AG20443 (cell line): ENCODE results near the gene PRDM11.

ENCODE experiments used
- DNase-seq: peaks from one replicate; pipeline ENCODE4 v3.0.0; 2012; ENCODE audit warnings: low spot score, mixed read lengths

Gene PRDM11

DNA sequence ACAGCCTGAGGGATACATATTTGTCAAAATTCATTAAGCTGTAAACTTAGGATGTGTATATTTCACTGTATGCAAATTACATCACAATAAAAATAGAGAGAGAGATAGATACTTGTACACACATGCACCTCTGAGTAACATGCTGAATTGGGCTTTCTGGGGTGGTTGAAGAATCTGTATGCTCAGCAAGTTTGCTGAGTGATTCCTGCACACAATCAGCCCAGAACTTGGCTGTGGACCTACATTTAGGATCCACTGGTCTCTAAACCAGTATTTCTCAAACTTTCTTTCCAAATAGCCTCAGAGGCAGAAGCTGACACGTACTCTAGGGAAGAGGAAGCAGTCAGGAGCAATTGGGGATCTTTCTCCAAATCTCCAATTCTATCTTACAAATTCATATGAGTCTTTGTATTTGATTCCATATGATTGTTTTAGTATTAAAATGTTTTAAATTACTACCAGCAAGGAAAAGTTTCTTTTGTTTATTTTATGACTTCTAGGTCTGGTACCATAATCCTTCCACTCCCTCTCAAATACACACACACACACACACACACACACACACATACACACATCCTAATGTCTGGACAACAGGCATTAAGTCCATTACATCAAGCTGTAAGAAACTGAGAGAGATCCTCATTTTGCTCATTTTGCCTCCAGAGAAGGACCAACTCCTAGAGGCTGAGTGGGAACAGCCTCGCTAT is 119.7 kb downstream of the PRDM11 start:
- no peak for DNase-seq

DNA sequence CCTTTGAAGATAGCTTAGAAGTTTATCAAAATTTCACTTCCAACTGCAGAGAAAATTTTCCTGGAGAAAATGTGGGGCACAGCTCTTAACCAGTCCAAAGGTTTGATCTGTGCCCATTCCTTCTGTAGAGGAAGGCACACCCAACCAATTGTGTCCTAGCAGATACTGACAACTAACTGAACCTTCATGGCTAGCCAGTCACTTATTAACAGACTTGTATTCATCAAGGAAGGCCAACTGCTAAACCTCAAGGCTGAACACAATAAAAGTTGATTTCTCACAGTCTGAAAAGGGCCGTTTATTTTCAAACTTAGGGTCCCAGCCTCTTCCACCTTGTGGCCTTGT is 120.2 kb downstream of the PRDM11 start:
- no peak for DNase-seq

DNA sequence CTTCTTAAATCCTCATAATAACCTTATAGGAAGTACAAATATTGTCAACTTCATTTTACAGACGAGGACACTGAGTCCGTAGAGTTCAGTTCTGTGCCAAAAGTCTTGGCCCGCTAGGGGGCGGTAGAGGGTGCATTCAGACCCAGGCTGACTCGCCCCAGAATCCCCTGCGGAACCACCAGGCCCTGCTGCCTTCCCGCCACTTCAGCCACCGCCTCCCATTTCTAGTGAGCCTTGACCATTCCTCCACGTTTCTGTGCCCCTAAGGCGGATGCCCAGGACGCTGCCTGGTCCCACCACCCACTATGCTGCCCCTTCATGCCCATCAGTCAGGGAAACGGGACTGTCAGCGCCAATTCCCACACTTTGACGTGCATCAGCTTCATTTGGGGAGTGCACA is 120.6 kb downstream of the PRDM11 start:
- no peak for DNase-seq

DNA sequence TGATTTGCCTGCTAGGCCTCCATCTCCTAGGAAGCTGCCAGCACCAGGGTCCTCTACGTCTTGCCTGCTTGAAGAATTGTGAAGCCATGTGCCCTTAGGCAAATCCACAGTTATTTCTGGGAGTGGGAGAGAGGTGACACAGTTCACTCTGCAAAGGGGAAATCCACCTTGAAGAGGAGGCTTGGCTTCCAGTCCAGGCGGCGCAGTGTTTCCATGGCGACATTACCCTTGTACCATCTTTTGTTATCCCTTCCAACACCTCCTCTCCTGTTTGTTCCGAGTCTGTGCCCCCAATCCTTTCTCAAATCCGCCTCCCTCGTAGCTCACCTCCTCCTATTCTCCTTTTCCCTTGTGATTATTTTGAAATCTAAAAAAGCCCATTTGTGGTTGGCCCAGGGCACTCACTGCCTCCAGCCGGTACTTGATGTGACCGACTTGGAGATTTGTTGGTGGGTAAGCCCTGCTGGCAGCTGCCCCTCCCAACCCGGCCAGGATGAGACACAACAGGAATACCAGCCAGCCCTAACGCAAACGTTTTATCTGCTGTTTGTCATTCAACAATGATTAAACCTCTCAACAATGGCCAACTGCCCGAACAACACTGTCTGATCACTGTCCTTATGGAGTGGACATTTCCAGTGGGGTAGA is 121.3 kb downstream of the PRDM11 start:
- DNase-seq, result no peak

DNA sequence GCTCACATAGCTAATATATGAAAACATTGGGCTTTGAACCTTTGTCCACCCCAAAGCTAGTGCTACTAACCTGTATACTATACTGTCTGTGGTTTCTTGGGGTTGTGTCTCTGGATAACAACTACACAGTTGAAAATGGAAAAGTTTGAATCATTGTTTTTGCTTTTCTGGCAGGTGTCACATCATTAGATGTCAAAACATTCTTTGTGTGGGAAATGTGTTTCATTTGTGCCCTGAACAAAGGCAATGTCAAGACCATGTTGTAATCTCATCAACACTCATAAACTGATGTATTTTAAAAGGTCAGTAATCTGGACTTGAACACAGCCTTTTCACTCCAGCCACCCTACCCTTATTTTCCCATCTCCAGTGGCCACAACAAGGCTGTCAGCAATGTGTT is 123.2 kb downstream of the PRDM11 start:
- DNase-seq, result no peak

DNA sequence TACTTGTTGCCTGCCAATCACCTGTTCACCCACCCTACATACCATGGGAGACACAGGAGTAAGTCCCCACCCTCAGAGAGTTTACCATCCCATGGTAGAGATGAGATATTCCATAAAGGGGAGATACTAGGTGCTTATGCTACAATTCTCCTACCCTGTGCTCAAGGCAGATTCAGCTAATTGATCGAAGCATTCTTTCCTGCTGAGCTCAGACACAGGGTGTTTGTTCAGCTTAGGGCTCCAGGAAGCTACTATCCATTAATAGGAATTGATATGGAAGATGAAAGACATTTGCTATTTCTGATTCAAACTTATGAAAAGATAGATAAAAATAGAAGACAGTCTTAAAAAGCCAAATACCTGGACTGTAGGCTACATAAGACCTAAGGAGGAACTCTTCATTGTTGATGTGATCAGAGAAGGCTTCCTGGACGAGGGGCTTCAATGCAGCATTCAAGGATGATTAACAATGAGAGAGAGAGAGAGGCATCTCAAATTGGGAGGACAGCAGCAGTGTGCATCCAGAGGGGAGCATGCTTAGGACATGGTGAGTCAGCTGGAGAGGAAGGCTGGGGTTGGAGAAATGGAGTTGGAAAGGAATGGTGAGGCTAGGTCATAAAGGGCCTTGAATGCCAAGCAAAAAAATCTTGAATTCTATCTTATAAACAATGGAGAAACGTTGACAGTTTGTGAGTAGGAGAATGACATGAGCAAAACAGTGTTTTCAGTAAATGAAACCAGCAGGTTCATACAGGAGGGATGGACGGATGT is 124.7 kb downstream of the PRDM11 start:
- no peak for DNase-seq

DNA sequence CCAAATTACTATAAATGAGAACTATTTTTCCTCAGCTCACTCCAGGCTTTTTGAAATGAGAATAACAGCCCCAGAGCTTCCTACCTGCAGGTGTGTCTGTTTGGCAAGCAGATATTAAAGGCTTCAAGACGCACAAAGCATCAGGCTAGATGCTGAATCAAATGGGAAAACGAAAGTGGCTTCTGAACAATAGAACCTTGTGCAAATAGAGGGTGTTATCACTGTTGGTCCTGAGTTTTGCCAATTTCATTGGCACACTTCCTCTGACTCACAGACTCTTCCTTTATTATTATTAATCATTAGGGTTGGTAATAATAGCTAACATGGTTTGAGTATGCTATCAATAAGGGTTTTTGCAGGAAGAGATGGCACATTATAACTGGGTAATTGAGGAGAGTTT is 126.3 kb downstream of the PRDM11 start:
- no peak for DNase-seq

DNA sequence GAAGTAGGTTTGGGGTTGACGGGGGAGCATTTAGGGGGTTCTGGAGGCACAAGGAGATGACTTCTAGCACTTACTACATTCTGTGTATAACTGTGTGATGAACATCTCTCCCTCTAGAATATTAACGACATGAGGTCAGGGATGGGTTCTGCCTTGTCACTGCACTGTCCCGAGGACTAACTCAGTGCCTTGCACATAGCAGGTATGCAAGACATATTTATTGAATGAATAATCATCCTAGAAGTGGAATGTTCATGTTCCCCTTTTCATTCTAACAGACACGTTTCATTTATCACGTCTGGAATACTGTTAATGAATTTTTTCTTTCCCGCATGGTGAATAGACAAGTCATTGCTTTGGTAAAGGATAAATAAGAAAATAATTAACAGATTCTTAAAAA is 127.1 kb downstream of the PRDM11 start:
- no peak for DNase-seq

DNA sequence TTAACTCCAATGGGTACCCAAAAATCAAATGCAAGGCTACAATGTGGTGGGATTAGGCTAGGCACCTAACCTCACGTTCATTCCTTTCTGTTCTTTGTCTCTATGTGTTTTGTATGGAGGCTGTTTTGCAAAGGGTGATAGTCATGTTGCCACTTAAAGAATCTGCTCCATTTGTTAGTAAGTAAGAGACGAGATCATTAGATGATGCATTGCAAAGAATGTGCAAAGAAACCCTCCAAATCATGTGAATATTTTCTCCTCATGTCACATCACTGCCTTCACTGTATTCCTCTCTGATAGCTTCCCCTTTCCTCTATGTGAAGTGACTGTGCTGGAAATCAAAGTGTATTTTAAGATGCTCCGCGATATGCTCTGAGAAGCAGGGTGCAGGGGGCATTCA is 127.8 kb downstream of the PRDM11 start:
- DNase-seq, result no peak

DNA sequence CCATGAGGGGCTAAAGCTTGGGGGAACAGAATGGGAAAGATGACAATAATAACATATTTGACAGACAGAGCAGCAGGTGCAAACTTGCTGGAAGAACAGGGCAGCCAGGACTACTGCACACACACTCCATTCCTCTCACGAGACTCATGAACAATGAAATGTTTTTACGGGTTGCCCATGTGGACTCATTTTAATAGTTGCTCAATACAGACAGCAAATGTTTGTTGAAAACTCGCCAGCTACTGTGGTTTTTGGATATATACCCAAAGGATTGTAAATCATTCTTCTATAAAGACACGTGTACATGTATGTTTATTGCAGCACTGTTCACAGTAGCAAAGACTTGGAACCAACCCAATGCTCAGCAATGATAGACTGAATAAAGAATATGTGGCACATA is 129.4 kb downstream of the PRDM11 start:
- no peak for DNase-seq

DNA sequence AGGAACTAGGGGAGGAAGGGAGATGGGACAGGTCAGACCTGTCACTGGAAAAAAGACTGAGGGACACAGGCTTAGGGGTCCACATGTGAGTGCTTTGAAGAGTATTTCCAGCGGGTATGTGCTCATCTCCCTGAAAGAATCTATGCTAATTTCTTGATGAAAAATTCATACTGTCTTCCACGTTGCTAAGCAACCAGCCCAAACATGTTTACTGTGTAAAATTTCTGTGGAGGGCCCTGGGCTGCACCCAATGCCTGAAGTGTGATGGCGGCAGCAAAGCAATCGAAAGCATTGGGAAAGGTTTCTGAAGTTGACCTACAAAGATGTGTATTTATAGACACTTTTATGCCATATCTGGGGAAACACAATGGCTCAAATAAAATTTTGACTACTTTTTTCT is 132.3 kb downstream of the PRDM11 start:
- DNase-seq, result no peak

DNA sequence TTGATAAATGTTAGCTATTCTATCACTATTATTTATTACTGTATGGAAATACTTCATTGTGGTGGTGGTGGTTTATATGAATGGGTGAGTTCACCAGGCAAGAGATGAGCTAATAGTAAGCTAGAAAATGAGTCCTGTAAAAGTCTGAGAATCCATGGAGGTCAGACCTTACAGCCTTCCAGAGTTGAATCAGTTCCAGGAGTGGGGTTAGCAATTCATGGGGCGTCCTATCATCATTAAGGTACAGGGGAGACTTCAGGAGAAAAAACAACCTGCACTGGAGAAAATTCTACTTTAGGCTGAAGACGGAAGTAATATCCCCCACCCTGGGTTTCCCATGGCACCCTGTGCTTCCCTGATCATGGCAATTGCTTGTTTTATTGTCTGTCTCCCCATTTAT is 133.2 kb downstream of the PRDM11 start:
- DNase-seq, result no peak

DNA sequence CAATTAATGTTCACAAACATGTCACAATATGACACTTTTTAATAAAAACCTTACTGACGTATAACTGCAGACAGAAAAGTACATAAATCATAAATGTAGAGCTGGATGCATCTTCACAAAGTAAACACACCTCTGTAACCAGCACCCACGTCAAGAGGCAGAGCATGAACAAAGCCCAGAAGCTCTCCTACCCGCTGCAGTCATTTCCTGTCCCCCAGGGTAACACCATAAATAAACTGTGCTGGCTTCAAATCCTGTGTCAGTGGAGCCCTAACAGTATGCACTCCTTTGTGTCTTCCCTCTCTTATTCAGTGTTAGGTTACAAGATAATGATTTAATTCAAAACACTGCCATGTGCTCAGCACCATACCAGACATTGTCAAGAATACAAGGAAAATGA is 134.0 kb downstream of the PRDM11 start:
- no peak for DNase-seq

DNA sequence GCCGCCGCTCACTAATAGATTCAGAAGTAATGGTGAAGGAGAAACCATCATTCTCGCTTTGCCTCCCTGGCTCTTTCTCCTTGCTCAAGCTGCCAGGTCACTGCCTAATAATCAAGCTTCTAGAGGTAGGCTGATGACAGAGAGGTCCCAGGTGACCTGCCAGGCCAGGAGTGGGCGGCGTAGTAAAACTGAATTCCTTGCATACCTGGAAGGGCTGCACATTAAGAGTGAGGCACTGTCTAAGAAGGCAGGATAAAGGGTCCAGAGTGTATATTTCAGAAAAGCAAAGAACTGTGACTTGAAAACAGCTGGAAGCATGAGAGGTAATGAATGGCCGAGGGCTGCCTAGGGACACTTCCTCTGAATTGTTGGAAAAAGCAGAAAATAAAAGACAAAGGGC is 135.6 kb downstream of the PRDM11 start:
- DNase-seq, result no peak
